K562 (cell line): ENCODE data around the gene TNFAIP8L1. TPM values are rescaled to one million over a fixed set of nuclear protein-coding genes. Genes with fewer than 3 reads are reported as not detected.
A peak's percentile ranks its signal among the peaks of the same experiment; 100 is the strongest.

Experiments
- CEBPG ChIP-seq, 3 experiments: fragments of 200-800 bp in 1 of 3; sonication (Bioruptor generic) in 1 of 3; sonication (generic) in 1 of 3; formaldehyde crosslinking in 1 of 3; IDR thresholded peaks in 2 of 3; conservative IDR thresholded peaks in 1 of 3; 2 replicates each; pipeline versions ENCODE4 v1.6.1 to v1.8.0; 2016 to 2022; ENCODE audit warnings: missing compliant biosample characterization in 2 of 3, missing genetic modification characterization in 2 of 3, mild to moderate bottlenecking in 1 of 3, missing genetic modification reagents in 1 of 3
- HNRNPLL ChIP-seq: fragments of 200-400 bp; formaldehyde crosslinking; IDR thresholded peaks from 2 replicates; pipeline ENCODE4 v1.6.1; 2017; ENCODE audit warnings: low read length, low read depth, mild to moderate bottlenecking; ENCODE audit not compliant: poor library complexity, severe bottlenecking
- MYC ChIP-seq, 2 experiments: fragments of 250-450 bp in 1 of 2; sonication (Bioruptor Pico) in 1 of 2; IDR thresholded peaks; 2 replicates each; pipeline versions ENCODE4 v1.5.1 to v1.6.1; 2012 to 2021; ENCODE audit warnings: low read depth in 2 of 2, borderline replicate concordance in 1 of 2, improper control_type of control experiment in 1 of 2, low read length in 1 of 2, mild to moderate bottlenecking in 1 of 2, moderate library complexity in 1 of 2
- PTBP1 ChIP-seq: fragments of 200-400 bp; formaldehyde crosslinking; IDR thresholded peaks from 2 replicates; pipeline ENCODE4 v1.6.1; 2017; ENCODE audit warnings: low read depth, low read length
- RCOR1 ChIP-seq, 2 experiments: IDR thresholded peaks; 2 replicates each; pipeline ENCODE4 v1.6.1; 2012; ENCODE audit warnings: low read depth in 2 of 2, low read length in 2 of 2, borderline replicate concordance in 1 of 2, improper control_type of control experiment in 1 of 2
- SRSF9 ChIP-seq: fragments of 200-400 bp; formaldehyde crosslinking; IDR thresholded peaks from 2 replicates; pipeline ENCODE4 v1.6.1; 2017; ENCODE audit warnings: low read depth, low read length, borderline replicate concordance
- ZBTB33 ChIP-seq: sonication (generic); formaldehyde crosslinking; IDR thresholded peaks from 2 replicates; pipeline ENCODE4 v1.8.1; 2023; ENCODE audit warnings: mild to moderate bottlenecking, missing genetic modification reagents
- ZBTB5 ChIP-seq: fragments of 450-650 bp; IDR thresholded peaks from 2 replicates; pipeline ENCODE4 v1.6.1; 2017; ENCODE audit warnings: antibody characterized with exemption
- ZNF3 ChIP-seq: fragments of 250-450 bp; sonication (Bioruptor Pico); IDR thresholded peaks from 2 replicates; pipeline ENCODE4 v1.5.0; 2021; ENCODE audit warnings: mild to moderate bottlenecking, moderate library complexity
- ZNF655 ChIP-seq: fragments of 250-450 bp; sonication (Bioruptor Pico); IDR thresholded peaks from 2 replicates; pipeline ENCODE4 v1.5.0; 2021
- polyA plus RNA-seq, 8 experiments: library from polyadenylated mRNA; depleted of rRNA in 4 of 8; stranded (reverse) in 5 of 8; unstranded in 3 of 8; fragments of >200 nt; fragmentation: Nextera tagmentation in 2 of 8; fragmentation: Illumina TruSeq in 1 of 8; extraction: Ambion mirVana in 2 of 8; extraction: Trizol in 1 of 8; gene quantifications; 2 replicates each; pipeline versions ENCODE4 v1.2.1 to v1.2.3, GENCODE V29; 2011 to 2014; ENCODE audit warnings: inconsistent platforms in 1 of 8, missing spikeins in 1 of 8
- total RNA-seq, 7 experiments: library from RNA; depleted of rRNA in 6 of 7; stranded (reverse); fragments of >200 nt in 6 of 7; fragmentation: Illumina TruSeq in 2 of 7; extraction: Trizol in 2 of 7; gene quantifications; 2 replicates each; pipeline versions ENCODE4 v1.2.1 to v1.2.3, GENCODE V29; 2011 to 2021; ENCODE audit warnings: low replicate concordance in 1 of 7

The TNFAIP8L1 gene
- total and polyA plus RNA-seq, 9 of the 15 experiments (the other 6 are each of a cell fraction or from before 2014, with no cell fraction given) = 0.69 to 9.3 (median 4.9) TPM

GRCh38 chr19:4624733-4625362 lies 14.5 kb upstream of the TNFAIP8L1 start (continued):
- TF ChIP-seq ZBTB33 (CRISPR knock-in tag) = no peak
- TF ChIP-seq SRSF9 = no peak
- no peak for TF ChIP-seq ZBTB5
- TF ChIP-seq ZNF655 (CRISPR knock-in tag) = no peak
- TF ChIP-seq ZNF3 (CRISPR knock-in tag) = no peak
- no peak for TF ChIP-seq RCOR1 (IDR thresholded peaks at IDR 0.05; ENCODE audit: borderline replicate concordance in 1 of 2, low read depth in 2 of 2, low read length in 2 of 2)
- TF ChIP-seq PTBP1 = no peak
- TF ChIP-seq CEBPG (CRISPR knock-in tag; IDR thresholded peaks at IDR 0.05) = no peak
- TF ChIP-seq CEBPG (tag; conservative IDR thresholded peaks at IDR 0.05 in 1 of 2, IDR thresholded peaks at IDR 0.05 in 1 of 2) = 0 out of 4 replicates have a peak, but pooled peaks of 1 of the 2 experiments have one; percentile 12
- TF ChIP-seq HNRNPLL = no peak
- no peak for TF ChIP-seq MYC (IDR thresholded peaks at IDR 0.05; ENCODE audit: low read depth, low read length)
- TF ChIP-seq MYC (CRISPR knock-in tag; IDR thresholded peaks at IDR 0.05; ENCODE audit: borderline replicate concordance, low read depth) = no peak
